GM12878 (cell line): ENCODE data around the gene GNB5. TPM values are rescaled to one million over a fixed set of nuclear protein-coding genes. Genes with fewer than 3 reads are reported as not detected.

ENCODE experiments used
- ATAC-seq: fragments of 200-7000 bp; cut with Tn5 transposase; 3 replicates; pipeline ENCODE4 v1.9.1; 2020; ENCODE audit warnings: mild to moderate bottlenecking, moderate library complexity
- BruUV-seq: library from RNA; stranded (reverse); fragments of 400-500 nt; replicated peaks from 2 replicates; lab custom pipeline; 2021; lab: Mats Ljungman, UMichigan
- CTCF ChIA-PET: fragments of 300-600 bp; sonication (Branson Sonifier 250); formaldehyde crosslinking; extraction: SDS; loops from one replicate; lab custom pipeline; 2021; ENCODE audit warnings: inconsistent platforms; lab: Yijun Ruan, JAX
- POLR2A ChIA-PET: fragments of 350-600 bp; formaldehyde crosslinking; extraction: SDS; loops from one replicate; lab custom pipeline; 2021; ENCODE audit warnings: inconsistent platforms; lab: Charles Lee
- RAD21 ChIA-PET: fragments of 300-600 bp; sonication (Branson Sonifier 250); formaldehyde crosslinking; loops from one replicate; lab custom pipeline; 2023; ENCODE audit warnings: antibody characterized with exemption; ENCODE audit not compliant: unreplicated experiment; lab: Charles Lee
- SMC1A ChIA-PET: fragments of 300-600 bp; sonication (Branson Sonifier 250); formaldehyde crosslinking; loops from one replicate; lab custom pipeline; 2023; ENCODE audit not compliant: unreplicated experiment, uncharacterized antibody; lab: Charles Lee
- DNase-seq: peaks from one replicate; pipeline ENCODE4 v3.0.0-alpha.2; 2011; ENCODE audit warnings: low read depth, low spot score
- FAIRE-seq: peaks from 3 replicates; lab custom pipeline; 2011; peaks lifted over from hg19 to GRCh38; lab: Jason Lieb, UNC
- H2AFZ ChIP-seq: 2 replicates; pipeline ENCODE4 v1.6.0; 2011; ENCODE audit warnings: low read depth, low read length, control low read depth; ENCODE audit not compliant: control insufficient read depth
- H3K27ac ChIP-seq: 2 replicates; pipeline ENCODE4 v1.5.1; 2011; ENCODE audit warnings: control low read depth; ENCODE audit not compliant: control insufficient read depth, insufficient read depth
- H3K27me3 ChIP-seq, 2 experiments: replicated peaks in 1 of 2; 2 replicates each; pipeline versions ENCODE4 v1.6.0 to v1.6.1; 2011; ENCODE audit warnings: low read length in 1 of 2; ENCODE audit not compliant: control insufficient read depth in 2 of 2, insufficient read depth in 2 of 2
- H3K36me3 ChIP-seq, 2 experiments: 2 replicates each; pipeline ENCODE4 v1.5.1; 2011; ENCODE audit warnings: low read length in 1 of 2; ENCODE audit not compliant: control insufficient read depth in 2 of 2, insufficient read depth in 2 of 2
- H3K4me1 ChIP-seq: 2 replicates; pipeline ENCODE4 v1.6.1; 2011; ENCODE audit warnings: mild to moderate bottlenecking, low read length, moderate library complexity, mixed read lengths; ENCODE audit not compliant: control insufficient read depth, insufficient read depth
- H3K4me2 ChIP-seq: 2 replicates; pipeline ENCODE4 v1.6.0; 2011; ENCODE audit warnings: control low read depth; ENCODE audit not compliant: control insufficient read depth, insufficient read depth
- H3K4me3 ChIP-seq: fragments of 200-600 bp; sonication (generic); 2 replicates; pipeline ENCODE4 v1.5.1; 2016
- H3K79me2 ChIP-seq: 2 replicates; pipeline ENCODE4 v1.6.0; 2011; ENCODE audit warnings: low read length; ENCODE audit not compliant: control insufficient read depth, insufficient read depth
- H3K9ac ChIP-seq: 2 replicates; pipeline ENCODE4 v1.8.0; 2011; ENCODE audit warnings: low read length, control low read depth, mixed read lengths; ENCODE audit not compliant: control insufficient read depth, insufficient read depth
- H3K9me3 ChIP-seq: replicated peaks from 3 replicates; pipeline ENCODE4 v1.5.1; 2011; ENCODE audit warnings: mild to moderate bottlenecking, low read length; ENCODE audit not compliant: control insufficient read depth, insufficient read depth
- H4K20me1 ChIP-seq: 2 replicates; pipeline ENCODE4 v1.6.0; 2011; ENCODE audit not compliant: control insufficient read depth, insufficient read depth
- DPF2 ChIP-seq: fragments of 450-650 bp; IDR thresholded peaks from 2 replicates; pipeline ENCODE4 v1.6.1; 2017; ENCODE audit warnings: mild to moderate bottlenecking
- FOS ChIP-seq: IDR thresholded peaks from 3 replicates; pipeline ENCODE4 v1.6.1; 2011; ENCODE audit warnings: borderline replicate concordance; ENCODE audit not compliant: insufficient read length; ENCODE audit errors: extremely low read depth
- IRF5 ChIP-seq: fragments of 450-650 bp; IDR thresholded peaks from 2 replicates; pipeline ENCODE4 v1.6.1; 2017; ENCODE audit warnings: borderline replicate concordance
- JUNB ChIP-seq: IDR thresholded peaks from 2 replicates; pipeline ENCODE4 v1.6.1; 2016; ENCODE audit warnings: antibody characterized with exemption, mild to moderate bottlenecking
- NFYB ChIP-seq: IDR thresholded peaks from 2 replicates; pipeline ENCODE4 v1.6.1; 2011; ENCODE audit warnings: low read depth, mild to moderate bottlenecking, low read length, improper control_type of control experiment, moderate library complexity; ENCODE audit not compliant: insufficient read depth
- POU2F2 ChIP-seq: IDR thresholded peaks from 3 replicates; pipeline ENCODE4 v1.6.1; 2011; ENCODE audit warnings: low read depth, mild to moderate bottlenecking, low read length, borderline replicate concordance
- RUNX3 ChIP-seq: IDR thresholded peaks from 2 replicates; pipeline ENCODE4 v1.6.1; 2012; ENCODE audit warnings: low read length, inconsistent platforms
- SMAD5 ChIP-seq: IDR thresholded peaks from 2 replicates; pipeline ENCODE4 v1.6.1; 2016; ENCODE audit warnings: antibody characterized with exemption, low read depth
- STAT1 ChIP-seq: fragments of 450-650 bp; conservative IDR thresholded peaks from 2 replicates; pipeline ENCODE4 v1.6.1; 2014; ENCODE audit warnings: antibody characterized with exemption, mild to moderate bottlenecking
- TAF1 ChIP-seq: IDR thresholded peaks from 2 replicates; pipeline ENCODE4 v1.6.1; 2011; ENCODE audit warnings: mild to moderate bottlenecking, low read depth, low read length, borderline replicate concordance
- TCF12 ChIP-seq: IDR thresholded peaks from 2 replicates; pipeline ENCODE4 v1.6.1; 2011; ENCODE audit warnings: low read depth, mild to moderate bottlenecking, low read length
- ZNF217 ChIP-seq: fragments of 450-650 bp; IDR thresholded peaks from 2 replicates; pipeline ENCODE4 v1.6.1; 2017; ENCODE audit warnings: antibody characterized with exemption, mild to moderate bottlenecking
- WGBS: methylation state at CpG from one replicate; pipeline ENCODE4 v1.1.6; 2016; ENCODE audit warnings: low lambda C conversion rate; ENCODE audit not compliant: insufficient replicate concordance, insufficient coverage; ENCODE audit errors: missing lambda C conversion rate; 5-methylcytosine and 5-hydroxymethylcytosine counted together
- in situ Hi-C: fragments of 300-500 bp; cut with MboI; formaldehyde crosslinking; loops from 9 replicates; pipeline ENCODE4 v1.14.3; 2018; ENCODE audit warnings: mixed read lengths
- intact Hi-C: fragments of 100-400 bp; cut with micrococcal nuclease; formaldehyde crosslinking; loops from one replicate; pipeline ENCODE4 v1.14.2; 2022; ENCODE audit not compliant: unreplicated experiment
- polyA plus RNA-seq, 11 experiments: library from polyadenylated mRNA; depleted of rRNA in 4 of 11; unstranded in 6 of 11; stranded (reverse) in 5 of 11; fragments of >200 nt; fragmentation: Nextera tagmentation in 4 of 11; fragmentation: Illumina TruSeq in 1 of 11; extraction: Ambion mirVana in 4 of 11; extraction: Trizol in 1 of 11; gene quantifications; 1 replicate in 1 of 11; 2 replicates in 10 of 11; pipeline versions ENCODE4 v1.2.1 to v1.2.3, GENCODE V29; 2011 to 2016; ENCODE audit warnings: inconsistent platforms in 2 of 11, missing spikeins in 2 of 11, low read depth in 1 of 11
- total RNA-seq, 4 experiments: library from RNA; depleted of rRNA in 3 of 4; stranded (reverse); fragments of >200 nt in 3 of 4; fragmentation: Illumina TruSeq in 1 of 4; extraction: Trizol in 1 of 4; gene quantifications; 2 replicates each; pipeline versions ENCODE4 v1.2.1 to v1.2.3, GENCODE V29; 2013 to 2021
- TF ChIP-seq, protein P1 (sequence below): fragments of 450-650 bp; IDR thresholded peaks from 2 replicates; pipeline ENCODE4 v1.6.1; 2018; ENCODE audit warnings: borderline replicate concordance, mild to moderate bottlenecking; ENCODE audit not compliant: partially characterized antibody
- TF ChIP-seq, protein P2 (sequence below): fragments of 450-650 bp; IDR thresholded peaks from 2 replicates; pipeline ENCODE4 v1.6.1; 2016; ENCODE audit warnings: mild to moderate bottlenecking

Gene GNB5
- total and polyA plus RNA-seq, 10 of the 15 experiments (the other 5 are each of a cell fraction or from before 2014, with no cell fraction given) = 2.4 to 25.9 (median 15.2) TPM

- Histone ChIP-seq H4K20me1 (no peaks in the 10 kb centered on the region), H3K79me2 (no peaks in the 10 kb centered on the region), H2AFZ (peak overlapping the region; percentile 59), H3K27ac (peak overlapping the region; percentile 74), H3K9ac (peak overlapping the region; percentile 68), H3K27me3 (no peaks in the 10 kb centered on the region), H3K4me1 (peaks cover 26% of the 10 kb centered on the region), H3K36me3 (no peaks in the 10 kb centered on the region), H3K9me3 (no peaks in the 10 kb centered on the region), H3K4me3 (peak overlapping the region; percentile 49), H3K4me2 (peak overlapping the region; percentile 92)
- FAIRE-seq (peak; percentile 83), ATAC-seq (peak; percentile 81), DNase-seq (no peak)
- WGBS = 0% methylated on average over 5 of the region's 5 CpGs
- in situ Hi-C loops = no loop called here
- no TSS peak for BruUV-seq
- ChIA-PET SMC1A (interaction anchor here (0.9 to 7.4 kb wide), 7 partner anchors 11 to 490 kb away, joined by 3 to 80 read pairs (median 5); no protein-coding TSS in a partner anchor), POLR2A (no interaction called here), CTCF (interaction anchor here (0.8 to 13.5 kb wide), 10 partner anchors 10 to 514 kb away, joined by 3 to 235 read pairs (median 4); partner anchors contain the start of gene GNB5), RAD21 (interaction anchor here (0.6 to 2.8 kb wide), 10 partner anchors 11 to 124 kb away, joined by 3 to 16 read pairs (median 5); no protein-coding TSS in a partner anchor)
- TF ChIP-seq NFYB = no peak
- no peak for TF ChIP-seq ZNF217
- no peak for TF ChIP-seq TAF1
- peak; percentile 66; the same call in 1 of the 3 replicates for TF ChIP-seq POU2F2
- TF ChIP-seq, protein P1, sequence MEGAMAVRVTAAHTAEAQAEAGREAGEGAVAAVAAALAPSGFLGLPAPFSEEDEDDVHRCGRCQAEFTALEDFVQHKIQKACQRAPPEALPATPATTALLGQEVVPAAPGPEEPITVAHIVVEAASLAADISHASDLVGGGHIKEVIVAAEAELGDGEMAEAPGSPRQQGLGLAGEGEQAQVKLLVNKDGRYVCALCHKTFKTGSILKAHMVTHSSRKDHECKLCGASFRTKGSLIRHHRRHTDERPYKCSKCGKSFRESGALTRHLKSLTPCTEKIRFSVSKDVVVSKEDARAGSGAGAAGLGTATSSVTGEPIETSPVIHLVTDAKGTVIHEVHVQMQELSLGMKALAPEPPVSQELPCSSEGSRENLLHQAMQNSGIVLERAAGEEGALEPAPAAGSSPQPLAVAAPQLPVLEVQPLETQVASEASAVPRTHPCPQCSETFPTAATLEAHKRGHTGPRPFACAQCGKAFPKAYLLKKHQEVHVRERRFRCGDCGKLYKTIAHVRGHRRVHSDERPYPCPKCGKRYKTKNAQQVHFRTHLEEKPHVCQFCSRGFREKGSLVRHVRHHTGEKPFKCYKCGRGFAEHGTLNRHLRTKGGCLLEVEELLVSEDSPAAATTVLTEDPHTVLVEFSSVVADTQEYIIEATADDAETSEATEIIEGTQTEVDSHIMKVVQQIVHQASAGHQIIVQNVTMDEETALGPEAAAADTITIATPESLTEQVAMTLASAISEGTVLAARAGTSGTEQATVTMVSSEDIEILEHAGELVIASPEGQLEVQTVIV = no peak
- TF ChIP-seq STAT1 = no peak
- no peak for TF ChIP-seq JUNB
- TF ChIP-seq, protein P2, sequence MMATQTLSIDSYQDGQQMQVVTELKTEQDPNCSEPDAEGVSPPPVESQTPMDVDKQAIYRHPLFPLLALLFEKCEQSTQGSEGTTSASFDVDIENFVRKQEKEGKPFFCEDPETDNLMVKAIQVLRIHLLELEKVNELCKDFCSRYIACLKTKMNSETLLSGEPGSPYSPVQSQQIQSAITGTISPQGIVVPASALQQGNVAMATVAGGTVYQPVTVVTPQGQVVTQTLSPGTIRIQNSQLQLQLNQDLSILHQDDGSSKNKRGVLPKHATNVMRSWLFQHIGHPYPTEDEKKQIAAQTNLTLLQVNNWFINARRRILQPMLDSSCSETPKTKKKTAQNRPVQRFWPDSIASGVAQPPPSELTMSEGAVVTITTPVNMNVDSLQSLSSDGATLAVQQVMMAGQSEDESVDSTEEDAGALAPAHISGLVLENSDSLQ = peak; percentile 60
- TF ChIP-seq IRF5 = no peak
- no peak for TF ChIP-seq DPF2
- TF ChIP-seq RUNX3 = peak; percentile 52; the same call in 1 of the 2 replicates
- TF ChIP-seq FOS = no peak
- no peak for TF ChIP-seq TCF12
- TF ChIP-seq SMAD5 = no peak
- intact Hi-C loops = loop anchor here (5.0 kb wide), 1 partner anchor 239 kb away; no protein-coding TSS in a partner anchor
Measured at GRCh38 chr15:52221730-52222129, 30.5 kb upstream of the GNB5 start.
